Liver (tissue), 9 donors: ENCODE measurements around the gene NCOR1. TPM values are rescaled to one million over a fixed set of nuclear protein-coding genes. Genes with fewer than 3 reads are reported as not detected.
A peak's percentile ranks its signal among the peaks of the same experiment; 100 is the strongest.

Experiments
- DNase-seq: peaks from one replicate; pipeline ENCODE4 v3.0.0-alpha.2; 2017; ENCODE audit warnings: low spot score
- H3K27ac ChIP-seq, 2 donors: one replicate each; pipeline ENCODE4 v1.7.0; 2013; ENCODE audit warnings: inconsistent platforms in 2 of 2, low read length in 2 of 2, control low read depth in 1 of 2, low read depth in 1 of 2, mild to moderate bottlenecking in 1 of 2
- H3K27me3 ChIP-seq, 4 donors: one replicate each; pipeline versions ENCODE4 v1.6.1 to v1.7.0; 2013; ENCODE audit warnings: low read length in 3 of 4, inconsistent platforms in 1 of 4, mild to moderate bottlenecking in 1 of 4, moderate library complexity in 1 of 4; ENCODE audit not compliant: control insufficient read depth in 4 of 4, insufficient read depth in 4 of 4
- H3K36me3 ChIP-seq, 4 donors: one replicate each; pipeline versions ENCODE4 v1.6.1 to v1.7.0; 2013; ENCODE audit warnings: low read length in 3 of 4, mild to moderate bottlenecking in 3 of 4, low read depth in 1 of 4, moderate library complexity in 1 of 4; ENCODE audit not compliant: control insufficient read depth in 4 of 4, insufficient read depth in 3 of 4
- H3K4me1 ChIP-seq, 4 donors: one replicate each; pipeline versions ENCODE4 v1.6.1 to v1.7.0; 2013; ENCODE audit warnings: low read length in 3 of 4, mild to moderate bottlenecking in 3 of 4, moderate library complexity in 1 of 4; ENCODE audit not compliant: control insufficient read depth in 4 of 4, insufficient read depth in 4 of 4
- H3K4me3 ChIP-seq, 3 donors: one replicate each; pipeline versions ENCODE4 v1.6.1 to v1.7.0; 2013; ENCODE audit warnings: low read length in 3 of 3, control low read depth in 1 of 3, low read depth in 1 of 3, mild to moderate bottlenecking in 1 of 3
- H3K9ac ChIP-seq, 2 donors: one replicate each; pipeline ENCODE4 v1.7.0; 2013; ENCODE audit warnings: low read length in 2 of 2, mild to moderate bottlenecking in 2 of 2, moderate library complexity in 2 of 2, control low read depth in 1 of 2, low read depth in 1 of 2
- H3K9me3 ChIP-seq, 4 donors: one replicate each; pipeline versions ENCODE4 v1.6.1 to v1.7.0; 2013; ENCODE audit warnings: low read length in 3 of 4; ENCODE audit not compliant: control insufficient read depth in 4 of 4
- EGR1 ChIP-seq, 2 donors: IDR thresholded peaks; 2 replicates each; pipeline ENCODE4 v1.6.1; 2016 to 2018; ENCODE audit warnings: antibody characterized with exemption in 2 of 2, low read depth in 2 of 2
- FOXA1 ChIP-seq: IDR thresholded peaks from 2 replicates; pipeline ENCODE4 v1.6.1; 2016; ENCODE audit warnings: antibody characterized with exemption
- FOXA2 ChIP-seq: IDR thresholded peaks from 2 replicates; pipeline ENCODE4 v1.6.1; 2016; ENCODE audit warnings: antibody characterized with exemption
- GABPA ChIP-seq, 2 donors: IDR thresholded peaks in 1 of 2; conservative IDR thresholded peaks in 1 of 2; 2 replicates each; pipeline ENCODE4 v1.6.1; 2016; ENCODE audit warnings: antibody characterized with exemption in 2 of 2, mild to moderate bottlenecking in 1 of 2, moderate library complexity in 1 of 2
- HNF4G ChIP-seq: IDR thresholded peaks from 2 replicates; pipeline ENCODE4 v1.6.1; 2016; ENCODE audit warnings: antibody characterized with exemption
- JUND ChIP-seq, 2 donors: IDR thresholded peaks; 2 replicates each; pipeline ENCODE4 v1.6.1; 2016; ENCODE audit warnings: antibody characterized with exemption in 2 of 2
- RAD21 ChIP-seq, 2 donors: IDR thresholded peaks; 2 replicates each; pipeline ENCODE4 v1.6.1; 2016; ENCODE audit warnings: antibody characterized with exemption in 2 of 2, mild to moderate bottlenecking in 2 of 2
- RXRA ChIP-seq, 2 donors: IDR thresholded peaks; 2 replicates each; pipeline ENCODE4 v1.6.1; 2017 to 2018; ENCODE audit warnings: antibody characterized with exemption in 2 of 2, mild to moderate bottlenecking in 1 of 2
- SP1 ChIP-seq: IDR thresholded peaks from 2 replicates; pipeline ENCODE4 v1.6.1; 2018; ENCODE audit warnings: antibody characterized with exemption, mild to moderate bottlenecking
- TAF1 ChIP-seq: conservative IDR thresholded peaks from 2 replicates; pipeline ENCODE4 v1.6.1; 2016; ENCODE audit warnings: antibody characterized with exemption, mild to moderate bottlenecking
- YY1 ChIP-seq: IDR thresholded peaks from 2 replicates; pipeline ENCODE4 v1.6.1; 2016; ENCODE audit warnings: antibody characterized with exemption, mild to moderate bottlenecking
- WGBS: extraction: QIAGEN DNeasy Blood & Tissue Kit; methylation state at CpG from one replicate; pipeline ENCODE4 v1.1.7; 2013; 5-methylcytosine and 5-hydroxymethylcytosine counted together
- polyA plus RNA-seq, 2 donors: library from polyadenylated mRNA; stranded (reverse) in 1 of 2; unstranded in 1 of 2; fragments of 200-250 nt in 1 of 2; fragments of >200 nt in 1 of 2; fragmentation: Nextera tagmentation in 1 of 2; extraction: Ambion mirVana in 1 of 2; gene quantifications; one replicate each; pipeline versions ENCODE4 v1.2.1 to v1.2.3, GENCODE V29; 2013 to 2015
- total RNA-seq, 2 donors: library from RNA; depleted of rRNA; stranded (reverse); fragments of >200 nt; gene quantifications; one replicate each; pipeline ENCODE4 v1.2.3, GENCODE V29; 2014
- TF ChIP-seq, protein P1 (sequence below): fragments of 150-350 bp; IDR thresholded peaks from 2 replicates; pipeline ENCODE4 v1.5.1; 2017; ENCODE audit warnings: improper control_type of control experiment, low read depth, low read length; ENCODE audit not compliant: missing input control
- TF ChIP-seq, protein P2 (sequence below): IDR thresholded peaks from 2 replicates; pipeline ENCODE4 v1.6.1; 2016; ENCODE audit warnings: antibody characterized with exemption, mild to moderate bottlenecking
- TF ChIP-seq, protein P3 (sequence below): IDR thresholded peaks from 2 replicates; pipeline ENCODE4 v1.6.1; 2016; ENCODE audit warnings: antibody characterized with exemption
- TF ChIP-seq, protein P4 (sequence below): IDR thresholded peaks from 2 replicates; pipeline ENCODE4 v1.6.1; 2016; ENCODE audit warnings: antibody characterized with exemption
- TF ChIP-seq, protein P5 (sequence below): IDR thresholded peaks from 2 replicates; pipeline ENCODE4 v1.6.1; 2016; ENCODE audit warnings: antibody characterized with exemption
- donor health status: healthy.
- donor health status: healthy.
- donor health status: healthy.
- donor health status: healthy.
- donor health status: healthy.

NCOR1 gene
- total and polyA plus RNA-seq, 4 donors: 23.6 to 94.8 (median 77.0) TPM

DNA sequence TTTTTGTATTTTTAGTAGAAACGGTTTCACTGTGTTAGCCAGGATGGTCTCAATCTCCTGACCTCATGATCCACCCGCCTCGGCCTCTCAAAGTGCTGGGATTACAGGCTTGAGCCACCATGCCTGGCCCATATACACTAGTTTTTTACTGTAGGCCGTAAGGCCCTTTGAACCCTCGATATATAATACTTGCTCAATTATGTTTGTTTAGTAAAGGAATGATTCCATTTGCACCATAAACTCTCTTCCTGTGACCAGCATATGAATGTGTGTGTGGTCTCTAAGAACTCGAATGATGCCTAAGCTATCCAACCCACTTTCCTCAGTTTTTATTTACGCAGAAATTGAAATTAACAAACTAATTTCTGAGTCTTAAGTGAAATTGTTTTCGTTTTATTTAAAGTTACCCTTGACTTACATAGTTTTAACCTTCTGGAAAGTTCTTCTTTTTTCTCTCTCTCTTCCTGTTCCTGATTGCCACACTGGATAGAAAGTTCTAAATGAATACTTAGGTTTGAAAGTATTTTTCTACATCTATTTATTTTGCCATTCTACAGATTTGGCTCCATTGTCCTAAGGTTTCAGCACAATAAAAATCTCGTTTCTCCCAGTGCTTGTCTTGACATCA, 39.6 kb upstream of the NCOR1 start:
- no peak for TF ChIP-seq HNF4G
- no peak for TF ChIP-seq TAF1
- TF ChIP-seq SP1: no peak
- no peak for TF ChIP-seq FOXA1
- no peak for TF ChIP-seq YY1
- TF ChIP-seq GABPA (IDR thresholded peaks at IDR 0.05 in 1 of 2, conservative IDR thresholded peaks at IDR 0.05 in 1 of 2): no peak
- TF ChIP-seq, protein P1, sequence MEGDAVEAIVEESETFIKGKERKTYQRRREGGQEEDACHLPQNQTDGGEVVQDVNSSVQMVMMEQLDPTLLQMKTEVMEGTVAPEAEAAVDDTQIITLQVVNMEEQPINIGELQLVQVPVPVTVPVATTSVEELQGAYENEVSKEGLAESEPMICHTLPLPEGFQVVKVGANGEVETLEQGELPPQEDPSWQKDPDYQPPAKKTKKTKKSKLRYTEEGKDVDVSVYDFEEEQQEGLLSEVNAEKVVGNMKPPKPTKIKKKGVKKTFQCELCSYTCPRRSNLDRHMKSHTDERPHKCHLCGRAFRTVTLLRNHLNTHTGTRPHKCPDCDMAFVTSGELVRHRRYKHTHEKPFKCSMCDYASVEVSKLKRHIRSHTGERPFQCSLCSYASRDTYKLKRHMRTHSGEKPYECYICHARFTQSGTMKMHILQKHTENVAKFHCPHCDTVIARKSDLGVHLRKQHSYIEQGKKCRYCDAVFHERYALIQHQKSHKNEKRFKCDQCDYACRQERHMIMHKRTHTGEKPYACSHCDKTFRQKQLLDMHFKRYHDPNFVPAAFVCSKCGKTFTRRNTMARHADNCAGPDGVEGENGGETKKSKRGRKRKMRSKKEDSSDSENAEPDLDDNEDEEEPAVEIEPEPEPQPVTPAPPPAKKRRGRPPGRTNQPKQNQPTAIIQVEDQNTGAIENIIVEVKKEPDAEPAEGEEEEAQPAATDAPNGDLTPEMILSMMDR: no peak
- TF ChIP-seq, protein P2, sequence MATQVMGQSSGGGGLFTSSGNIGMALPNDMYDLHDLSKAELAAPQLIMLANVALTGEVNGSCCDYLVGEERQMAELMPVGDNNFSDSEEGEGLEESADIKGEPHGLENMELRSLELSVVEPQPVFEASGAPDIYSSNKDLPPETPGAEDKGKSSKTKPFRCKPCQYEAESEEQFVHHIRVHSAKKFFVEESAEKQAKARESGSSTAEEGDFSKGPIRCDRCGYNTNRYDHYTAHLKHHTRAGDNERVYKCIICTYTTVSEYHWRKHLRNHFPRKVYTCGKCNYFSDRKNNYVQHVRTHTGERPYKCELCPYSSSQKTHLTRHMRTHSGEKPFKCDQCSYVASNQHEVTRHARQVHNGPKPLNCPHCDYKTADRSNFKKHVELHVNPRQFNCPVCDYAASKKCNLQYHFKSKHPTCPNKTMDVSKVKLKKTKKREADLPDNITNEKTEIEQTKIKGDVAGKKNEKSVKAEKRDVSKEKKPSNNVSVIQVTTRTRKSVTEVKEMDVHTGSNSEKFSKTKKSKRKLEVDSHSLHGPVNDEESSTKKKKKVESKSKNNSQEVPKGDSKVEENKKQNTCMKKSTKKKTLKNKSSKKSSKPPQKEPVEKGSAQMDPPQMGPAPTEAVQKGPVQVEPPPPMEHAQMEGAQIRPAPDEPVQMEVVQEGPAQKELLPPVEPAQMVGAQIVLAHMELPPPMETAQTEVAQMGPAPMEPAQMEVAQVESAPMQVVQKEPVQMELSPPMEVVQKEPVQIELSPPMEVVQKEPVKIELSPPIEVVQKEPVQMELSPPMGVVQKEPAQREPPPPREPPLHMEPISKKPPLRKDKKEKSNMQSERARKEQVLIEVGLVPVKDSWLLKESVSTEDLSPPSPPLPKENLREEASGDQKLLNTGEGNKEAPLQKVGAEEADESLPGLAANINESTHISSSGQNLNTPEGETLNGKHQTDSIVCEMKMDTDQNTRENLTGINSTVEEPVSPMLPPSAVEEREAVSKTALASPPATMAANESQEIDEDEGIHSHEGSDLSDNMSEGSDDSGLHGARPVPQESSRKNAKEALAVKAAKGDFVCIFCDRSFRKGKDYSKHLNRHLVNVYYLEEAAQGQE: no peak
- TF ChIP-seq RAD21 (IDR thresholded peaks at IDR 0.05): no peak
- no peak for TF ChIP-seq FOXA2
- no peak for TF ChIP-seq RXRA (IDR thresholded peaks at IDR 0.05)
- no peak for TF ChIP-seq JUND (IDR thresholded peaks at IDR 0.05)
- TF ChIP-seq, protein P3, sequence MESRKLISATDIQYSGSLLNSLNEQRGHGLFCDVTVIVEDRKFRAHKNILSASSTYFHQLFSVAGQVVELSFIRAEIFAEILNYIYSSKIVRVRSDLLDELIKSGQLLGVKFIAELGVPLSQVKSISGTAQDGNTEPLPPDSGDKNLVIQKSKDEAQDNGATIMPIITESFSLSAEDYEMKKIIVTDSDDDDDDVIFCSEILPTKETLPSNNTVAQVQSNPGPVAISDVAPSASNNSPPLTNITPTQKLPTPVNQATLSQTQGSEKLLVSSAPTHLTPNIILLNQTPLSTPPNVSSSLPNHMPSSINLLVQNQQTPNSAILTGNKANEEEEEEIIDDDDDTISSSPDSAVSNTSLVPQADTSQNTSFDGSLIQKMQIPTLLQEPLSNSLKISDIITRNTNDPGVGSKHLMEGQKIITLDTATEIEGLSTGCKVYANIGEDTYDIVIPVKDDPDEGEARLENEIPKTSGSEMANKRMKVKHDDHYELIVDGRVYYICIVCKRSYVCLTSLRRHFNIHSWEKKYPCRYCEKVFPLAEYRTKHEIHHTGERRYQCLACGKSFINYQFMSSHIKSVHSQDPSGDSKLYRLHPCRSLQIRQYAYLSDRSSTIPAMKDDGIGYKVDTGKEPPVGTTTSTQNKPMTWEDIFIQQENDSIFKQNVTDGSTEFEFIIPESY: no peak
- TF ChIP-seq, protein P4, sequence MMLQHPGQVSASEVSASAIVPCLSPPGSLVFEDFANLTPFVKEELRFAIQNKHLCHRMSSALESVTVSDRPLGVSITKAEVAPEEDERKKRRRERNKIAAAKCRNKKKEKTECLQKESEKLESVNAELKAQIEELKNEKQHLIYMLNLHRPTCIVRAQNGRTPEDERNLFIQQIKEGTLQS: no peak
- TF ChIP-seq, protein P5, sequence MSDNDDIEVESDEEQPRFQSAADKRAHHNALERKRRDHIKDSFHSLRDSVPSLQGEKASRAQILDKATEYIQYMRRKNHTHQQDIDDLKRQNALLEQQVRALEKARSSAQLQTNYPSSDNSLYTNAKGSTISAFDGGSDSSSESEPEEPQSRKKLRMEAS: no peak
- no peak for DNase-seq
- peaks cover 0 to 18% (median 13%) of the 10 kb centered on the region in 4 donors for H3K4me1 ChIP-seq
- H3K36me3 ChIP-seq: no peaks in the 10 kb centered on the region
- H3K9me3 ChIP-seq: no peaks in the 10 kb centered on the region
- 73% methylated on average over 9 of the region's 9 CpGs for WGBS
- peak overlapping the region; percentile 19 to 76 for H3K27ac ChIP-seq
- H3K27me3 ChIP-seq: no peaks in the 10 kb centered on the region
- peak overlapping the region in 1 of 2 donors; percentile 58 for H3K9ac ChIP-seq
- no peak overlapping the region for H3K4me3 ChIP-seq

DNA sequence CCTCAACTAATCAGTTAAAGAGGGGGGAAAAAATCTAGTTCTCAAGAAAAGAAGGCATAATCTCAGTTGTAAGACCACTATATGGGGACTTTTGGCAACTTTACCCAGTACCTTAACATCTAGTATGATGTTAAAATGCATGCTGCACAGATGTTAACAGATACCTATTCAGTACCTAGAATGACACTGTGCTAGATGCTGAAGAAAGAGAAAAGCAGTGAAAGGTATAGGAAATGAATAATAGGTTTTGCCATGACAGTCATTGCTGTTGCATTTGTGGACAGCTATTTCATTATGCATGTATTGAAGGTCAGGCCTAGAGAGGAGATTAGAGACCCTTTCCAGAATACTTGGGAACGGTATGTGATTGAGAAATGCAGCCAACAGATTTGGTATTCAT, 36.2 kb upstream of the NCOR1 start:
- peaks cover 3 to 26% (median 17%) of the 10 kb centered on the region in 4 donors for H3K4me1 ChIP-seq
- TF ChIP-seq SP1 (no peak), FOXA2 (no peak), RAD21 (IDR thresholded peaks at IDR 0.05) (no peak), EGR1 (IDR thresholded peaks at IDR 0.05; ENCODE audit: low read depth in 2 of 2) (no peak), RXRA (IDR thresholded peaks at IDR 0.05) (no peak)
- TF ChIP-seq, protein P2: no peak
- TF ChIP-seq, protein P1: no peak

More for the DNA sequence above, 36.2 kb upstream of the NCOR1 start:
- Histone ChIP-seq H3K9ac (no peak overlapping the region), H3K9me3 (no peaks in the 10 kb centered on the region), H3K36me3 (no peaks in the 10 kb centered on the region), H3K27ac (no peak overlapping the region), H3K4me3 (no peak overlapping the region), H3K27me3 (no peaks in the 10 kb centered on the region)
- no peak for DNase-seq
- WGBS: 92% methylated on average over 1 of the region's 1 CpG
